ENCODE measurements around the gene ARHGAP32.
"Not testable (repeated sequence)": the region's sequence is repeated elsewhere in the genome, so short reads cannot be mapped to it uniquely, and the experiment has no call there.

Gene ARHGAP32

DNA sequence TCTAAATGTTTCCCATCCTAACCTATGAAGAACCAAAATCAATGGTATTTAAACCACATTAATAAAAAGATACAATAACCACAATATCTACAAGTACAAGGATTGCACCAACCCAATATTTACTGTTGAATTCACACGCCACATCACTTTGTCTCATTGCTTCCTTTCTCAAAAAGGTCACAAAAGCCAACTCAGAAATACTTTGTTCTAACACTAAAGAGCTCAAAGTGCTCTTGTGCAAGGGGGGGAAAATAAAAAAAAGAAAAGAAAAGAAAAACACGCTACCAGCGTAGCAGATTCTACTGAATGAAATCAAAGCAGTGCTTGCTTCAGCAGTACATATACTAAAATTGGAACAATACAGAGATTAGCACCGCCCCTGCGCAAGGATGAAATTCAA is 10.5 kb upstream of the ARHGAP32 start:
- DNase-seq (ENCODE audit: low read depth) = no peak

DNA sequence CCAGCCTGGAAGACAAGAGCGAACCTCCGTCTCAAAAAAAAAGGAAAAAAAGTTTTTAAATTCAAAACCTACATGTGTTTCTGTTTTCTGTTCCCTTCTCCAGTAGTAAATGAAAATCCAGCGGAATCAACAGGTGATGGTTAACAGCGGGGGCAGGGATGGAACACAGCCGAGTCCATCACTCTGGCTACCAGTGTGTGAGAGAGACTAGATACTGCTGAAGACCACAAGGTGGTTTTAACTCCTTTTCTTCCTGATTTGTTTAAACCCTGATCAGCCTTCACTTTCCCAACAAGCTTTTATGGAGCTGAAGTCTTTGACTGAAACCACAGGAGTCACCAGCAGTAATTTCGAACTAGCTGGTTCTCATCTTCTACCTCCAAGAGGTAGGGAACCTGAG is 3.6 kb upstream of the ARHGAP32 start:
- DNase-seq (ENCODE audit: low read depth) = no peak

DNA sequence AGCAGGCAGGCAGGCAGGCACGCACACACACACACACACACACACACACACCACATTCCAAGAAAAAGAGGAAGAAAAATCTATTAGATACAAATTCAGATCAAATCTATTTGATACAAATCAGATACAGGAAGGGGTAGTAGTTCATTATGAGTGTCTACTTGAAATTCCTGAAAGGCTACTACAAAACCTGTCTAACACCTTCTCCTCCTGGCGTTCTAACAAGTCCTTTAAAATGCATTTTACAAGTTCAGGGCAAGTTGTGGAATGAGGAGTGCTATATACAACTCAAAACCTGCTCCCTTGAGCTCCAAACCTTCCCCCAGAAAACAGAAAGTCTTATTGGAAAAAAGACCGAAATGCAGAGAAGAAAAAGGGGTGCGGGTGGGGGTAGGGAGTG is 476 bp downstream of the ARHGAP32 start:
- no peak for DNase-seq (ENCODE audit: low read depth)

DNA sequence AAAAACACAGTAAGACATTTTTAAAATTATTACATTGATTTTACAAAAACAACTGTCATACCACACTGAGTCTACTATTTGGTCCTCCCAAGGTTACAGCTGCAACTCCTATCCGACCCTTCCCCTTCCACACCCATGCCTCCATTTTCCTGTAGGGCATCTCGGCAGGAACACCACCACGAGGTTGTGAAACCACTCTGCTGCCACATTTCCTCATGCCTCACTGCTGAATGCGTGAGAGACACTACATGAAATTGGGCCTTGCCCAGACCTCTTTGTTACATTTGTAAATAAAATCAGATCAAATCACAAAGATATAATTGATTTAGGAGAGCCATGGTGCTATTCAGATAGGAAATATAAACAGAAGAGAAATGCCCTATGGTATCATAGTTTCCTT is 2.0 kb downstream of the ARHGAP32 start:
- peak; percentile 36 for DNase-seq (ENCODE audit: low read depth)

DNA sequence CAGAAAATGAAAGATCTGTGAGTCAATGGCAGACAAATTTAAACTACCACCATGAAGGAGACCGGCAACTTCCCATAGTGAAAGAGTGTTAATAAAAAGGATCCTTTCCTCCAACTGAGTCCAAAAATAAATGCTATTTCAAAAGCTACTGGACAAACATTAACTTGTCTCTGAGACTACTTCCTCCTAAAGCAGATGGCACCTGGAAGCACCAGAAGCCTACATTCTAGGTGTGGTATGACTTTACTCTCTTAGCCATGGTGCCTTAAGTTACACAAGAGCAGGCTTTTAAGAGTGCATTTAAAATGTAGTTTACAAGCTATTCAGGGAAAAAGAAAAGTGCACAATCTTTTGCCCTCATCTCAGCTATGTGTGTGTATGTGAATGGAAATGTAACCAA is 2.5 kb downstream of the ARHGAP32 start:
- DNase-seq (ENCODE audit: low read depth) = no peak

DNA sequence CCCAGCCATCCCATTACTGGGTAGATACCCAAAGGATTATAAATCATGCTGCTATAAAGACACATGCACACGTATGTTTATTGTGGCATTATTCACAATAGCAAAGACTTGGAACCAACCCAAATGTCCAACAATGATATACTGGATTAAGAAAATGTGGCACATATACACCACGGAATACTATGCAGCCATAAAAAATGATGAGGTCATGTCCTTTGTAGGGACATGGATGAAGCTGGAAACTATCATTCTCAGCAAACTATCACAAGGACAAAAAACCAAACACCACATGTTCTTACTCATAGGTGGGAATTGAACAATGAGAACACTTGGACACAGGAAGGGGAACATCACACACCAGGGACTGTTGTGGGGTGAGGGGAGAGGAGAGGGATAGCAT is 7.0 kb downstream of the ARHGAP32 start:
- DNase-seq (ENCODE audit: low read depth) = not testable (repeated sequence)

DNA sequence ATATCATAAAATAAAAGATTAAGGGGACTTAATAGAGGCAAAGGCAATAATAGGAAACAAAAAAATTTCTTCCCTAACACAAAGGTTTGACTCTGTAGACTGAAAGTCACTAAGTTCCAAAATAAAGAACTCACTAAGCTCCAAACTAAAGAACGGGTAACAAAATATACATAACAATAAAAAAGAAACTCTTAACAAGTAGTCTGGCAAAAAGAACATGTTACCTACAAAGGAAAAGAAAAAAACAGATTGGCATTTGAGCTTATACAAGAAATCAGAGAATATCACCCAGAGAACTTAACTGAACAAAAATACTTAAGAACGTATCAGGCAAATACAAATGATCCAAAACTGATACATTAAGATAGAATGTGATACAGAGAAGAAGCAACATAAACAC is 7.5 kb downstream of the ARHGAP32 start:
- DNase-seq (ENCODE audit: low read depth) = no peak

DNA sequence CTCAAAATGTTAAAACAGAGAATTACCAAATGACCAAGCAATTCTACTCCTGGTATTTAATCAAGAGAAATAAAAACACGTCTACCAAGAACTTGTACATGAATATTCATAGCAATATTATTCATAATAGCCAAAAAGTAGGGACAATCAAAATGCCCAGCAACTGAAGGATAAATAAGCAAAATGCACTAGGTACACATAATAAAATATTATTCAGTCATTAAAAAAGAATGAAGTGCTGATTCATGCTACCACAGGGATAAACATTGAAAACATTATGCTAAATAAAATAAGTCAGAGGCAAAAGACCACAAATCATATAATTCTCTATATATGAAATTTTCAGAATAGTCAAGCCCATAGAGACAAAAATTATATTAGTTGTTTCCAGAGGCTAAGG is 24.8 kb downstream of the ARHGAP32 start:
- no peak for DNase-seq (ENCODE audit: low read depth)

DNA sequence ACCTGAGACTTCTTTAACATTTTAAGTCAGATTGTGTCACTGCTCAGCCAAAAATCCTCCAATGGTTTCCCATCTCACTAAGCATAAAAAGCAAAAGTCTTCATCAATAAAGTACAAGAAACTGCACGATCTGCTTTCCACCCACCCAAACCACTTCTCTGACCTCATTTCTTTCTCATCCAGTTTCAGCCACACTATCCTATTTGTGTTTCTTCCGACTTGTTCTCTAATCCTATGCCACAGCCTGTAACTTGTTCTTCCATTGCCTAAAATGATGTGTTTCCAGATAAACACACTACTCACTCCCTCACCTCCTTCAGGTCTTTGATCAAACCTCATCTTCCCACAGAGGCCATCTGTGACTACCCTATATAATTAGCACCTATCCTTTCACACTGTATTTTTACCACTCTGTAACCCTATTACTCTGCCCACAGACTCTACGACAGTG is 28.4 kb downstream of the ARHGAP32 start:
- DNase-seq (ENCODE audit: low read depth) = no peak

DNA sequence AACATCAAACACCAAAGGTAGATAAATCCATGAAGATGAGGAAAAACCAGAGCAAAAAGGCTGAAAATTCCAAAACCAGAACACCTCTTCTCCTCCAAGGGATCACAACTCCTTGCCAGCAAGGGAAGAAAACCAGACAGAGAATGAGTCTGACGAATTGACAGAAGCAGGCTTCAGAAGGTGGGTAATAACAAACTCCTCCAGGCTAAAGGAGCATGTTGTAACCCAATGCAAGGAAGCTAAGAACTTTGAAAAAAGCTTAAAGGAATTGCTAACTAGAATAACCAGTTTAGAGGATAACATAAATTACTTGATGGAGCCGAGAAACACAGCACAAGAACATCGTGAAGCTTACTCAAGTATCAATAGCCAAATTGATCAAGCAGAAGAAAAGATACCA is 35.0 kb downstream of the ARHGAP32 start:
- DNase-seq (ENCODE audit: low read depth) = not testable (repeated sequence)

DNA sequence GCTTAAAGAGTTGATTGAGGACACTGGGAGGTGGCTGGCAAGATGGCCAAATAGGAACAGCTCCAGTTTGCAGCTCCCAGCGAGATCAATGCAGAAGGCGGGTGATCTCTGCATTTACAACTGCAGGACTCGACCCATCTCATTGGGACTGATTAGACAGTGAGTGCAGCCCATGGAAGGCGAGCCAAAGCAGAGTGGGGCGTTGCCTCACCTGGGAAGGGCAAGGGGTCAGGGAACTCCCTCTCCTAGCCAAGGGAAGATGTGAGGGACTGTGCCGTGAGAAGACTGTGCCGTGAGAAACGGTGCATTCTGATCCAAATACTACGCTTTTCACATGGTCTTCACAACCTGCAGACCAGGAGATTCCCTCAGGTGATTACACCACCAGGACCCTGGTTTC is 36.4 kb downstream of the ARHGAP32 start:
- no peak for DNase-seq (ENCODE audit: low read depth)

DNA sequence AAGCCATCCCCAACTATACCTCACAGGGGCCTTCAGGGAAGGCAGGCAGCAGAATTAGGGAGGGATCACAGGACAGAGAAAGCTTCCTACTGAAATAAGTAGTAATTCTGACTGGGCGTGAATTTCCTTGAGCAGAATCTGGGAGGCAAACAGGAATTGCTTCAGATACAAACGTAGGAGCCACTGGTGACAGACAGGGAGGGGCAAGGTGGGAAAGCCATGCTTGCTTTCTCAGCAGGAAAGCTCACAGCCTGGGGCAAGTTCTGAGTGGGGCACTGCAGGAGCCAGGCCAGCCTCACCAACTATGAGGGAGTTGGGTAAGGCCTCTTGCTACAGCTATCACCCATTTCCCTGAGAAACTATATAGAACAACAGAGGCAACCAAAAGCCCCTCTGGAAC is 43.6 kb downstream of the ARHGAP32 start:
- no peak for DNase-seq (ENCODE audit: low read depth)

DNA sequence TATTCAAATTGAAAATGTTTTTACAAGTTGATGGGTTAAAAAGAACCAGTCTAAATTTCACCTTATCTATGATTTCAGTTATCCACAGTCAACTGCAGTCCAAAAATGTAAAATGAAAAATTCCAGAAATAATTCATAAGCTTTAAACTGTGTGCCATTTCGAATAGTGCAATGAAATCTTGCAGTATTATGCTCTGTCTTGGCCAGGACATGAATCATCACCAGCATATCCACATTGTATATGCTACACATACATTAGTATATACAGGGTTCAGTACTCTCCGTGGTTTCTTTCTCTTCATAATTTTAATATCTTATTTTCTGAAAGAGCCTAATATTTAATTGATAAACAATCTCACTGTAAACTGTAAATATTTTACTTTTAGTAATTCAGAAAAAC is 45.9 kb downstream of the ARHGAP32 start:
- no peak for DNase-seq (ENCODE audit: low read depth)

DNA sequence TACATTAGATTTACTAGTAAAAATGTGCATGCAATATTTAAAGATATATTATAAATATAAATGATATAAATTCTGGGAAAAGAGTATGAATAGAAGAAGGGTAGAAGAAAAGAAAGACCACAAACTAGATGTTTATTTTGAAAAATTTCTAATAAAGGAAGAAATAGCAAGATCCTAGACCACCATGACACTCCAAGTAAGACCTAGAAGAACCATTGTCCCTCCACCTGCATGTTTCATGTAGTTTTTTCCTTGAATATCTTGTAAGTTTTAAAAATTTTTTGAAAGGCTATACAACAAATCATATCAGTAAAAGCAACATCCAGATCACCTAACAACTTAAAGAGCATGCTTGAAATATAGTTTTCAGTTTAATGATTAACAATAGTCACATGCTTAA is 46.8 kb downstream of the ARHGAP32 start:
- DNase-seq (ENCODE audit: low read depth) = no peak

DNA sequence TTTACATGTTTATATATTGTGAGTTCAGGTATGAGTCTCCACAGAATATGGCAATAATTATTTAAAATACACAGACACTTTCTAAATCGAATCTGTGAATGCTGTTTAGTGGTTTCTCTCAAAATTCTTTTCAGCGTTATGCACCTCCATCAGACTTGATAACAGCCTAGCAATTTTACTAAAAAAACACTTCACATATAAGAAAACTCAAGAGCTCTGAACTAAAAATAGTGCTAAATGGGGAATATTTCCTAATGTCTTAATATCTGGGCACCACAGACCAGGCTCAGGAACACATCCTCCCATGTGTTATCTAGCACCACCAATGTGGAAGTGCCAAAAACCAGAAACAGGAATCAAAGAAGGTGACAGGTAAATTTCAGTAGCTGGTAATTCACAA is 47.9 kb downstream of the ARHGAP32 start:
- no peak for DNase-seq (ENCODE audit: low read depth)

DNA sequence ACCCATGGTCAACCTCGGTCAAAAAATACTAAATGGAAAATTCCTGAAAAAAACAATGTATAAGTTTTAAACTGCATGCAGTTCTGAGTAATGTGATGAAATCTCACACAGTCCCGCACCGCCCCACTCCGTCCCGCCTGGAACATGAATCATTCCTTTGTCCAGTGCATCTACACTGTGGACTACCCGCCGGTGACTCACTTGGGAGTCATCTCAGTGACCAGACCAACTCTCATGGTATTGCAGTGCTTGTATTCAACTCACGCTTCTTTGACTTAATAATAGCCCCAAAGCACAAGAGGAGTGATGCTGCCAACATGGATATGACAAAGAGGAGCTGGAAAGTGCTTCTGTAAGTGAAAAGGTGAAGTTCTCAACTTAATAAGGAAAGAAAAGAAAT is 48.8 kb downstream of the ARHGAP32 start:
- DNase-seq (ENCODE audit: low read depth) = peak; percentile 99

DNA sequence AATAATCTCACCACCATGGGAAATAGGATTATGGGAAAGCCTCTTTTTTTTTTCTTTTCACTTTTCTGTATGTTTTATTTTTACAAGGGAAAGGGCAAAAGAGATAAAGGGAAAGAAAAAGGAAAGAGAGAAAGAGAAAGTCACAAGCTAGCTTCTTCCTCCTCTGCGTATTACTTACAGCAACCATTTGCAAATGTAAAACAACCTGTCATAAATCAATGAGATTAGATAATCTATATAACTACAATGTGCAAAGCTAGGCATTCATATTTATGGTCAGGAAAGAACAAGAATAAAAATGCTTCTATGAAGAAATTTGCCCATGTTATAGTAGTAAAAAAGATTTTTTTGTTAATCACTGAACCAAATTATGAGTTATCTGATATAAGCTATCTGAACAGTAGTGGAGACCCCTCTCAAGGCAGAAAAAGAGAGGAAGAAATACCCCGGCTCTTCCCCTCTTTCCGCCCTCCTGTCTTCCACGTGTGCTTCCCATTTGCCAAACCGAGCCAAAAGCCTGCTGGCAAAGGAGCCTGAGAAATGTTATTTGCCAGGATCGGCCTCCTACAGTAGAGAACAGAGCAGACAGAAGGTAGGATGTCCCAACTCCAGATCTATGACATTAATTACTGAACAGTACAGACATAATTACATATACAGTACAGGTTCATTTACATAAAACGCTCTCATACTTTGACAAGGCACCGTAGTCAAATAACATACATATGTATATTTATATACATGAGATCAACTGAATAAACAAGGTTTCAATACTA is 50.2 kb downstream of the ARHGAP32 start:
- DNase-seq (ENCODE audit: low read depth) = no peak

DNA sequence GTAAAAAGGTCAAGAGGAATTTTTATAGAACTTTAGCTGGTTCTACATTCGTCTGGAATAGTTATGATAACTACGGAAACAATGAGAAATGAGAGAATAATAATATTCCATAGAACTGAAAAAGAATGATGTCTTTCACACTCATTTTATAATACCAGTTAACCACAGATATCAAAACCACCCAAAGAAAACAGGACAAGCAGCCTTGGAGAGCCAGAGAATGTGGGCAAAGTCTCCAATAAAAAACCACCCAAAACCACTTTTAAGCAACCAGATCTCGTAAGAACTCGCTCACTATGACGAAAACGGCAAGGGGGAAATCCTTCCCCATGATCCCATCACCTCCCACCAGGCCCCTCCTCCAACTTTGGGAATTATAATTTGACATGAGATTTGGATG is 60.8 kb downstream of the ARHGAP32 start:
- DNase-seq (ENCODE audit: low read depth) = no peak

DNA sequence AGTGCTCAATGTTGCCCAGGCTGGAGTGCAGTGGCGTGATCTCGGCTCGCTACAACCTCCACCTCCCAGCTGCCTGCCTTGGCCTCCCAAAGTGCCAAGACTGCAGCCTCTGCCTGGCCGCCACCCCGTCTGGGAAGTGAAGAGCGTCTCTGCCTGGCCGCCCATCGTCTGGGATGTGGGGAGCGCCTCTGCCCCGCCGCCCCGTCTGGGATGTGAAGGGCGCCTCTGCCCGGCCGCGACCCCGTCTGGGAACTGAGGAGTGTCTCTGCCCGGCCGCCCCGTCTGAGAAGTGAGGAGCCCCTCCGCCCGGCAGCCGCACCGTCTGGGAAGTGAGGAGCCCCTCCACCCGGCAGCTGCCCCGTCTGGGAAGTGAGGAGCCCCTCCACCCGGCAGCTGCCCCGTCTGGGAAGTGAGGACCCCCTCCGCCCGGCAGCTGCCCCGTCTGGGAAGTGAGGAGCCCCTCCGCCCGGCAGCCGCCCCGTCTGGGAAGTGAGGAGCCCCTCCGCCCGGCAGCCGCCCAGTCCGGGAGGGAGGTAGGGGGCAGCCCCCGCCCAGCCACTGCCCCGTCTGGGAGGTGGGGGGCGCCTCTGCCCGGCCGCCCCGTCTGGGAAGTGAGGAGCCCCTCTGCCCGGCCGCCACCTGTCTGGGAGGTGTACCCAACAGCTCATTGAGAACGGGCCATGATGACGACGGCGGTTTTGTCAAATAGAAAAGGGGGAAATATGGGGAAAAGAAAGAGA is 63.1 kb downstream of the ARHGAP32 start:
- DNase-seq (ENCODE audit: low read depth) = not testable (repeated sequence)

DNA sequence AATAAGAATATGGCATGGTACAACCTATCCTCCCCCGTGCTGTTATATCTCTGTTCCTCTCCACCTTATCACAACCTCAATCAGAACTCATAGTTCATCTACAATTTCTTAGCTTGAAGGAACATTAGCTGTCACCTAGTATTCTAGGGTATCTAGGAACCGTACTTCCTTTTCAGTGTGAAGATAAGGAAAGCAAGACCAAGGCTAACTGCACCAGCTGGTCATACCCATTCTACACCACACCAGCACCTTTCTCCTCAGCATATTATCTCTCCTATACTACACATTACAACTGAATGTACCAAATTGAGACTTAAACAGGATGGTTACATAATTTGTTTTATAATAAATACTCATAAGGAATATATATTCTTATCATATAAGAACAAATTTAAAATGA is 73.1 kb downstream of the ARHGAP32 start:
- no peak for DNase-seq (ENCODE audit: low read depth)

DNA sequence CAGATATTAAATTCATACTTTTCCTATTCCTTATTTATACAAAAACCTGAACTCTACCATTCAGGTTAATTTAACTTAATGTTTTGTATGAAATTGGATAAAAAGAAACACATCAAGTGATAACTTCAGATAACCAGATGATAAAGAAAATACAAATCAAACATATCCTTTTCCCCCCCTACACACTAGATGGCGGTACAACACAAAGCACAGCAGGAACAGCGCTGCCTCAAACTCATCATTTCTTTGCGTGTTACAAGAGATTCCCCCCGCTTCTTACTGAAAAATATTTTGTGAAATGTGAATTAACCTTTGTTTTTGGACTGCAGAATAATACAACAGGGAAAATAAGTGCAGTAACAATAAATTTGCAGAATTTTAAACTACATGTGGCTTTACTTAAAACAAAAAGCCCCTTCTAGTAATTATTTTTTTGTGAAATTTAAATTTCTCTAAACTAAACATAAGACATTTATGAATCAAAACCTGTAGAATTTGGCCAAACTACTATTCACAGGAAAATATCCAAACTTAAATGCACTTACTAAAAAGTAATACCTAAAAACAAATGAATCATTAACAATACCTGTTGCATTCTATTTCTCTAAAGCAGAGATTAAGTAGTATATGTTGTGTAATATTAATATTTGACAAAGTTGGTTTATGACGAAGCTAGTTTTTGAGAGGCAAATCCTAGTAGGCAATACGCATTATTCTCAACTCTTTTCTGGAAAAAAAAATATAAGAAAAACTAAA is 74.4 kb downstream of the ARHGAP32 start:
- DNase-seq (ENCODE audit: low read depth) = peak; percentile 72

DNA sequence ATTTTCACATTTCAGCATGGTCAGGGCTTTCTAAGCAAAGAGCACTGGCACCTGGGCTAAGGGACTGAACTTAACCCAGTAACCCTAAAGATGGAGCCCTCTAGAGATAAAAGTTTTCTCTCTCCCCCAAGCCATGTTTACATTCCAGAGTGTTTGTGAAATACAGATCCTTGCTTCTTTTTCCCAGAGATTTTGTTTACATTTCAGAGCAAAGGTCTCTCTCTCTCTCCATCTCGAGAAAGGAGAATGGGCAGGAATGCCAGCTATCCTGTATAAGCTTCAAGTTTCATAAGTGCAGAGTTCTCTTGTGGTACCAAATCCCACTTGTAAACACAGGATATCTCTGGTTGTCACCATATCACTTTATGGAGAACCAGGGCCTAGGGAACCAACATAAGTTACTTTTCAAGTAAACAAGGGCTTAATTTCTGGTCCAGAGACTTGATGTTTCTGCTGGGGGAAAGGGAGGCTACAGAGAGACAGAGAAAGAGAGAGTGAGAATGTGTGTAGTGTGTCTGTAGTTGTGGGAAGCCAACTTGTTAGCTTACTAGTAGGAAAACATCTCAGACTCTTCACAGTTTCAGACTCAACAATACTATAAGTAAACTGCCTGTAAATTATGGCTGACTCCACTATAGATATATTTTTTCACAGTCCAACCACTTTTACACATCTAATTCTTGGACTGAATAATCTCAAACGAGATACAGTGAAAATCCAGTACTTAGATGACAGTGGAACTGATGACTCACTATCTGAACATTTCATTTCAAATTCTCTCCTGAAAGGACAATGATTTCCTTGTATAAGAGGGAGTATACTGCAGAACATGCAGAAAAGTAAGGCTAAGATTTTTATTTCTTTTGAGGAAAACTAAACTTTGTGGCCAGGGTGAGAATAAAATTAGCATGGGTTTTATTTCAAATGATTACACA is 76.2 kb downstream of the ARHGAP32 start:
- peak; percentile 69 for DNase-seq (ENCODE audit: low read depth)

Data from EH (cell line).